Liver (tissue), 9 donors: ENCODE measurements around the gene MMP23B. TPM values are rescaled to one million over a fixed set of nuclear protein-coding genes. Genes with fewer than 3 reads are reported as not detected.

Experiments
- DNase-seq: peaks from one replicate; pipeline ENCODE4 v3.0.0-alpha.2; 2017; ENCODE audit warnings: low spot score
- H3K27ac ChIP-seq, 2 donors: one replicate each; pipeline ENCODE4 v1.7.0; 2013; ENCODE audit warnings: inconsistent platforms in 2 of 2, low read length in 2 of 2, control low read depth in 1 of 2, low read depth in 1 of 2, mild to moderate bottlenecking in 1 of 2
- H3K27me3 ChIP-seq, 4 donors: one replicate each; pipeline versions ENCODE4 v1.6.1 to v1.7.0; 2013; ENCODE audit warnings: low read length in 3 of 4, inconsistent platforms in 1 of 4, mild to moderate bottlenecking in 1 of 4, moderate library complexity in 1 of 4; ENCODE audit not compliant: control insufficient read depth in 4 of 4, insufficient read depth in 4 of 4
- H3K36me3 ChIP-seq, 4 donors: one replicate each; pipeline versions ENCODE4 v1.6.1 to v1.7.0; 2013; ENCODE audit warnings: low read length in 3 of 4, mild to moderate bottlenecking in 3 of 4, low read depth in 1 of 4, moderate library complexity in 1 of 4; ENCODE audit not compliant: control insufficient read depth in 4 of 4, insufficient read depth in 3 of 4
- H3K4me1 ChIP-seq, 4 donors: one replicate each; pipeline versions ENCODE4 v1.6.1 to v1.7.0; 2013; ENCODE audit warnings: low read length in 3 of 4, mild to moderate bottlenecking in 3 of 4, moderate library complexity in 1 of 4; ENCODE audit not compliant: control insufficient read depth in 4 of 4, insufficient read depth in 4 of 4
- H3K4me3 ChIP-seq, 3 donors: one replicate each; pipeline versions ENCODE4 v1.6.1 to v1.7.0; 2013; ENCODE audit warnings: low read length in 3 of 3, control low read depth in 1 of 3, low read depth in 1 of 3, mild to moderate bottlenecking in 1 of 3
- H3K9ac ChIP-seq, 2 donors: one replicate each; pipeline ENCODE4 v1.7.0; 2013; ENCODE audit warnings: low read length in 2 of 2, mild to moderate bottlenecking in 2 of 2, moderate library complexity in 2 of 2, control low read depth in 1 of 2, low read depth in 1 of 2
- H3K9me3 ChIP-seq, 4 donors: one replicate each; pipeline versions ENCODE4 v1.6.1 to v1.7.0; 2013; ENCODE audit warnings: low read length in 3 of 4; ENCODE audit not compliant: control insufficient read depth in 4 of 4
- ATF3 ChIP-seq: IDR thresholded peaks from 2 replicates; pipeline ENCODE4 v1.6.1; 2016; ENCODE audit warnings: antibody characterized with exemption
- EGR1 ChIP-seq, 2 donors: IDR thresholded peaks; 2 replicates each; pipeline ENCODE4 v1.6.1; 2016 to 2018; ENCODE audit warnings: antibody characterized with exemption in 2 of 2, low read depth in 2 of 2
- FOXA1 ChIP-seq: IDR thresholded peaks from 2 replicates; pipeline ENCODE4 v1.6.1; 2016; ENCODE audit warnings: antibody characterized with exemption
- FOXA2 ChIP-seq: IDR thresholded peaks from 2 replicates; pipeline ENCODE4 v1.6.1; 2016; ENCODE audit warnings: antibody characterized with exemption
- GABPA ChIP-seq, 2 donors: IDR thresholded peaks in 1 of 2; conservative IDR thresholded peaks in 1 of 2; 2 replicates each; pipeline ENCODE4 v1.6.1; 2016; ENCODE audit warnings: antibody characterized with exemption in 2 of 2, mild to moderate bottlenecking in 1 of 2, moderate library complexity in 1 of 2
- HNF4A ChIP-seq, 2 donors: conservative IDR thresholded peaks; 2 replicates each; pipeline ENCODE4 v1.6.1; 2016; ENCODE audit warnings: antibody characterized with exemption in 2 of 2, mild to moderate bottlenecking in 2 of 2
- HNF4G ChIP-seq: IDR thresholded peaks from 2 replicates; pipeline ENCODE4 v1.6.1; 2016; ENCODE audit warnings: antibody characterized with exemption
- JUND ChIP-seq, 2 donors: IDR thresholded peaks; 2 replicates each; pipeline ENCODE4 v1.6.1; 2016; ENCODE audit warnings: antibody characterized with exemption in 2 of 2
- MAX ChIP-seq: IDR thresholded peaks from 2 replicates; pipeline ENCODE4 v1.6.1; 2016; ENCODE audit warnings: antibody characterized with exemption
- NR2F2 ChIP-seq: IDR thresholded peaks from 2 replicates; pipeline ENCODE4 v1.6.1; 2016; ENCODE audit warnings: antibody characterized with exemption
- RAD21 ChIP-seq, 2 donors: IDR thresholded peaks; 2 replicates each; pipeline ENCODE4 v1.6.1; 2016; ENCODE audit warnings: antibody characterized with exemption in 2 of 2, mild to moderate bottlenecking in 2 of 2
- REST ChIP-seq: IDR thresholded peaks from 2 replicates; pipeline ENCODE4 v1.6.1; 2016; ENCODE audit warnings: antibody characterized with exemption, mild to moderate bottlenecking
- RXRA ChIP-seq, 2 donors: IDR thresholded peaks; 2 replicates each; pipeline ENCODE4 v1.6.1; 2017 to 2018; ENCODE audit warnings: antibody characterized with exemption in 2 of 2, mild to moderate bottlenecking in 1 of 2
- SP1 ChIP-seq: IDR thresholded peaks from 2 replicates; pipeline ENCODE4 v1.6.1; 2018; ENCODE audit warnings: antibody characterized with exemption, mild to moderate bottlenecking
- TAF1 ChIP-seq: conservative IDR thresholded peaks from 2 replicates; pipeline ENCODE4 v1.6.1; 2016; ENCODE audit warnings: antibody characterized with exemption, mild to moderate bottlenecking
- YY1 ChIP-seq: IDR thresholded peaks from 2 replicates; pipeline ENCODE4 v1.6.1; 2016; ENCODE audit warnings: antibody characterized with exemption, mild to moderate bottlenecking
- ZBTB33 ChIP-seq: IDR thresholded peaks from 2 replicates; pipeline ENCODE4 v1.6.1; 2016; ENCODE audit warnings: antibody characterized with exemption
- WGBS: extraction: QIAGEN DNeasy Blood & Tissue Kit; methylation state at CpG from one replicate; pipeline ENCODE4 v1.1.7; 2013; 5-methylcytosine and 5-hydroxymethylcytosine counted together
- polyA plus RNA-seq, 2 donors: library from polyadenylated mRNA; stranded (reverse) in 1 of 2; unstranded in 1 of 2; fragments of 200-250 nt in 1 of 2; fragments of >200 nt in 1 of 2; fragmentation: Nextera tagmentation in 1 of 2; extraction: Ambion mirVana in 1 of 2; gene quantifications; one replicate each; pipeline versions ENCODE4 v1.2.1 to v1.2.3, GENCODE V29; 2013 to 2015
- total RNA-seq, 2 donors: library from RNA; depleted of rRNA; stranded (reverse); fragments of >200 nt; gene quantifications; one replicate each; pipeline ENCODE4 v1.2.3, GENCODE V29; 2014
- TF ChIP-seq, protein P1 (sequence below): fragments of 150-350 bp; IDR thresholded peaks from 2 replicates; pipeline ENCODE4 v1.5.1; 2017; ENCODE audit warnings: improper control_type of control experiment, low read depth, low read length; ENCODE audit not compliant: missing input control
- donor health status: healthy.
- donor health status: healthy.
- donor health status: healthy.
- donor health status: healthy.
- donor health status: healthy.

Gene MMP23B
- total and polyA plus RNA-seq, 4 donors = 0.92 to 4.2 (median 1.5) TPM

- H3K4me1 ChIP-seq = peaks cover under 1 to 3% (median 2%) of the 10 kb centered on the region in 4 donors
- no peak overlapping the region for H3K27ac ChIP-seq
- H3K36me3 ChIP-seq = peaks cover 0 to 20% (median 5%) of the 10 kb centered on the region in 4 donors
- no peaks in the 10 kb centered on the region for H3K27me3 ChIP-seq
- DNase-seq = no peak
- H3K9ac ChIP-seq = no peak overlapping the region
- TF ChIP-seq NR2F2 = no peak
- TF ChIP-seq ZBTB33 = no peak
- no peak for TF ChIP-seq FOXA2
- TF ChIP-seq RXRA (IDR thresholded peaks at IDR 0.05) = no peak
- no peak for TF ChIP-seq JUND (IDR thresholded peaks at IDR 0.05)
- no peak for TF ChIP-seq YY1
- TF ChIP-seq TAF1 = no peak
- no peak for TF ChIP-seq EGR1 (IDR thresholded peaks at IDR 0.05; ENCODE audit: low read depth in 2 of 2)
- no peak for TF ChIP-seq MAX
- TF ChIP-seq HNF4A (conservative IDR thresholded peaks at IDR 0.05) = no peak
- no peak for TF ChIP-seq ATF3
- TF ChIP-seq HNF4G = no peak
- TF ChIP-seq FOXA1 = no peak
- TF ChIP-seq GABPA (IDR thresholded peaks at IDR 0.05 in 1 of 2, conservative IDR thresholded peaks at IDR 0.05 in 1 of 2) = no peak
- TF ChIP-seq REST = no peak
- no peak for TF ChIP-seq RAD21 (IDR thresholded peaks at IDR 0.05)
- TF ChIP-seq, protein P1, sequence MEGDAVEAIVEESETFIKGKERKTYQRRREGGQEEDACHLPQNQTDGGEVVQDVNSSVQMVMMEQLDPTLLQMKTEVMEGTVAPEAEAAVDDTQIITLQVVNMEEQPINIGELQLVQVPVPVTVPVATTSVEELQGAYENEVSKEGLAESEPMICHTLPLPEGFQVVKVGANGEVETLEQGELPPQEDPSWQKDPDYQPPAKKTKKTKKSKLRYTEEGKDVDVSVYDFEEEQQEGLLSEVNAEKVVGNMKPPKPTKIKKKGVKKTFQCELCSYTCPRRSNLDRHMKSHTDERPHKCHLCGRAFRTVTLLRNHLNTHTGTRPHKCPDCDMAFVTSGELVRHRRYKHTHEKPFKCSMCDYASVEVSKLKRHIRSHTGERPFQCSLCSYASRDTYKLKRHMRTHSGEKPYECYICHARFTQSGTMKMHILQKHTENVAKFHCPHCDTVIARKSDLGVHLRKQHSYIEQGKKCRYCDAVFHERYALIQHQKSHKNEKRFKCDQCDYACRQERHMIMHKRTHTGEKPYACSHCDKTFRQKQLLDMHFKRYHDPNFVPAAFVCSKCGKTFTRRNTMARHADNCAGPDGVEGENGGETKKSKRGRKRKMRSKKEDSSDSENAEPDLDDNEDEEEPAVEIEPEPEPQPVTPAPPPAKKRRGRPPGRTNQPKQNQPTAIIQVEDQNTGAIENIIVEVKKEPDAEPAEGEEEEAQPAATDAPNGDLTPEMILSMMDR = no peak
- no peak for TF ChIP-seq SP1
- WGBS = 92% methylated on average over 28 of the region's 28 CpGs
- H3K9me3 ChIP-seq = no peaks in the 10 kb centered on the region
- H3K4me3 ChIP-seq = no peak overlapping the region
Measured at GRCh38 chr1:1625404-1625775, 6.6 kb upstream of the MMP23B start.
